HL-60 (cell line): ENCODE measurements around the gene HS6ST2.

Experiments used
- DNase-seq, 2 experiments: peaks; one replicate each; pipeline ENCODE4 v3.0.0-alpha.2; 2010 to 2020; ENCODE audit warnings: low read depth in 1 of 2, low spot score in 1 of 2
- H3K27ac ChIP-seq: fragments of 250-450 bp; sonication (Bioruptor Pico); replicated peaks from 2 replicates; pipeline ENCODE4 v1.5.1; 2020; ENCODE audit warnings: mild to moderate bottlenecking, moderate library complexity
- H3K27me3 ChIP-seq: fragments of 250-450 bp; sonication (Bioruptor Pico); 2 replicates; pipeline ENCODE4 v1.5.1; 2021; ENCODE audit warnings: mild to moderate bottlenecking, moderate library complexity; ENCODE audit not compliant: insufficient read depth, poor library complexity, severe bottlenecking
- H3K4me3 ChIP-seq: replicated peaks from 2 replicates; pipeline ENCODE4 v1.5.1; 2011; ENCODE audit warnings: mild to moderate bottlenecking, control low read depth, low read length; ENCODE audit not compliant: insufficient read depth
- CTCF ChIP-seq: IDR thresholded peaks from one replicate; pipeline ENCODE4 v1.5.1; 2011; ENCODE audit warnings: low read length, control low read depth, inconsistent platforms; ENCODE audit not compliant: insufficient read depth
- GABPA ChIP-seq: IDR thresholded peaks from 2 replicates; pipeline ENCODE4 v1.6.1; 2012; ENCODE audit warnings: low read depth
- POLR2AphosphoS5 ChIP-seq: IDR thresholded peaks from 2 replicates; pipeline ENCODE4 v1.6.1; 2012; ENCODE audit warnings: low read depth
- REST ChIP-seq: IDR thresholded peaks from 2 replicates; pipeline ENCODE4 v1.6.1; 2012; ENCODE audit warnings: low read depth; ENCODE audit not compliant: insufficient replicate concordance
- SPI1 ChIP-seq: IDR thresholded peaks from 2 replicates; pipeline ENCODE4 v1.6.1; 2012; ENCODE audit warnings: low read depth, mild to moderate bottlenecking, borderline replicate concordance

The HS6ST2 gene

GRCh38 chrX:132790329-132790728 lies 168.1 kb downstream of the HS6ST2 start:
- no peak for DNase-seq
- Histone ChIP-seq H3K27me3 (no peaks in the 10 kb centered on the region), H3K4me3 (no peak overlapping the region), H3K27ac (no peak overlapping the region)
- no peak for TF ChIP-seq SPI1
- no peak for TF ChIP-seq CTCF
- no peak for TF ChIP-seq GABPA
- TF ChIP-seq REST: no peak
- TF ChIP-seq POLR2AphosphoS5: no peak

- Histone ChIP-seq H3K4me3 (no peak overlapping the region), H3K27me3 (no peaks in the 10 kb centered on the region), H3K27ac (no peak overlapping the region)
- DNase-seq: no peak
- TF ChIP-seq SPI1: no peak
- TF ChIP-seq POLR2AphosphoS5: no peak
- TF ChIP-seq REST: no peak
- TF ChIP-seq GABPA: no peak
- no peak for TF ChIP-seq CTCF
These were observed 172.2 kb downstream of the HS6ST2 start for GRCh38 chrX:132786217-132786616.

- H3K27me3 ChIP-seq: no peaks in the 10 kb centered on the region
- H3K4me3 ChIP-seq: no peak overlapping the region
- no peak for TF ChIP-seq REST
- TF ChIP-seq CTCF: no peak
- TF ChIP-seq GABPA: no peak
- TF ChIP-seq SPI1: no peak
- no peak for TF ChIP-seq POLR2AphosphoS5
- no peak overlapping the region for H3K27ac ChIP-seq
- no peak for DNase-seq
These were observed 179.5 kb downstream of the HS6ST2 start for GRCh38 chrX:132778917-132779316.
